ENCODE data around the gene EVI5L.

EVI5L gene

DNA sequence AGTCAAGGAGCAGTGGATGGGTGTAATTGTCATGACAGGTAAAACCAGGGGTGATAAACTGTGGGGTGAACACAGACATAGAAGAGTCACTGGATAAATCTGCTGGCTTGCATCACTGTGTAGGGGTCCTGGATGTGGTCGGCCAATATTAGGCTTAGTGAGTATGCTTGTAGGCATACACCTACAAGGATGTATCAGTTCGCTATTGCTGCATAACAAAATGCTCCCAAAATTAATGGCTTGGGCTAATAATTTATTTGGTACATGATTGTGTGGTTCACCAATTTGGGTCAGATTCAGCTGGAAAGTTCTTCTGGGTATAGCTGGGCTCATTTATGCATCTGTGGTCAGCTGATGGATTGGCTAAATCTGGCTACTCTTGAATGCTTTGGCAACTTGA, 11.2 kb upstream of the EVI5L start:
- DNase-seq = no peak

DNA sequence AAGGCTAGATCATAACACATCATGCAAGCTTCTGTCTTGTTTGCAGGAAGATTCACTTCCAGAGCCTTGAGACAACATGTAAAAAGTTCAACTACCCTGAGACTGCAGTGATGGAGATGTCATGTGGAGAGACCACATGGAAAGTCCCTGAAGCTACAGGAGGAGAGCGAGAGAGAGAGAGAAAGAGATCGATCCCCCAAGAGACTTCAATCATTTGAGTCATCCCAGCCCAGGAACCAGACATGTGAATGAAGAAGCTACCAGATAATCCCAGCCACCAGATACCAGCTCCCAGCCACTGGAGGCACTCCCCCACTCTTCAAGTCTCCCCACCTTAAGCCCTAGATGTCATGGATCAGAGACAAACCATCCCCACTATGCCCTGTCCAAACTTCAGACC, 10.7 kb upstream of the EVI5L start:
- no peak for DNase-seq

DNA sequence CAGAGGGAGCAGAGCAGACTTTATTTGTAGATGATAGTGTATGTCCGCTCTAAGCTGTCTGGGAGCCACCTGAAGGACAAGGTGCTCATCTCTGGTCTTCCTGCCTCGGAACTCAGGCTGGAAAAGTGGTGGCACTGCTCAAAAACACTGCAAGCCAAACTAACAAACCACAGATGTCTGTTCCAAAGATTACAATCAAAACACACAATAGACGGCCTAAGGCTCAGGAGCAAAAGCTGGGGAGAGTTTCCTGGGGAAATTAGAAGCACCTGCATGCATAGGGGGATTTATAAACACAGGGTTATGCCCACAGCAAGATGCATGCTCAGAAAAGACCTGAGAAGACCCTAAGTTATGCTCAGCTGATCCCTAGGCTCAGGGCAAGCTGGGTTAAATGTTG, 9.4 kb upstream of the EVI5L start:
- no peak for DNase-seq

DNA sequence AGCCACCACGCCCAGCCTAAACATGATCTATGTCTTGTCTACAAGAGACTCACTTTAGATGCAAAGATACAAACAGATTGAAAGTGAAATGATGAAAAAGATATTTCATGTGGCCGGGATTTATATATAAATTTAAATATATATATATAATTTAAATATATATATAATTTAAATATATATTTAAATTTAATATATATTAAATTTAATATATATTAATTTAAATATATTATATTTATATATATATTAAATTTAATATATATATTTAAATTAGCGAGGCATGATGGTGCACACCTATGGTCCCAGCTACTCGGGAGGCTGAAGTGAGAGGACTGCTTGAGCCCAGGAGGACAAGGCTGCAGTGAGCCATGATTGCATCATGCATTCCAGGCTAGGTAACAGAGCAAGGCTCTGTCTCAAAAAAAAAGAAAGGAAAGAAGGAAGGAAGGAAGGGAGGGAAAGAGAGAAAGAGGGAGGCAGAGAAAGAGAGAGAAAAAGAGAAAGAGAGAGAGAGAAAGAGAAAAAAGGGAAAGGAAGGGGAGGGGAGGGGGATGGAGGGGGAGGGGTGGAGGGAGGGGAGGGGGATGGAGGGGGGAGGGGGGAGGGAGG, 7.0 kb upstream of the EVI5L start:
- DNase-seq = no peak

DNA sequence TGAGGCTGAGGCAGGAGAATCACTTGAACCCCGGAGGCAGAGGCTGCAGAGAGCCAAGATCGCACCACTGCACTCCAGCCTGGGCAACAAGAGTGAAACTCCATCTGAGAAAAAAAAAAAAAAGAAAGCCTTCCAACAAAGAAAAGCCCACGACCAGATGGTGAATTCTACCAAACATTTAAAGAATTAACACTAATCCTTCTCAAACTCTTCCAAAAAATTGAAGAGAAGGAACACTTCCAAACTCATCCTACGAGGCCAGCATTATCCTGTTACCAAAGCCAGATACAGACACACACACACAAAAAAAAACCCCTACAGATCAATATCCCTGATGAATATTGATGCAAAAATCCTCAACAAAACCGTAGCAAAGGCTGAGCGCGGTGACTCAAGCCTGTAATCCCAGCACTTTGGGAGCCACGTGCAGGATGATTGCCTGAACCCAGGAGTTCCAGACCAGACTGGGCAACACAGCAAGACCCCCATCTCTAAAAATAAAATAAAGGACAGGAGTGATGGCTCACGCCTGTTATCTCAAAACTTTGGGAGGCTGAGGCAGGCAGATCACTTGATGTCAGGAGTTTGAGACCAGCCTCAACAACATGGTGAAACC, 6.2 kb upstream of the EVI5L start:
- DNase-seq = peak; percentile 62

DNA sequence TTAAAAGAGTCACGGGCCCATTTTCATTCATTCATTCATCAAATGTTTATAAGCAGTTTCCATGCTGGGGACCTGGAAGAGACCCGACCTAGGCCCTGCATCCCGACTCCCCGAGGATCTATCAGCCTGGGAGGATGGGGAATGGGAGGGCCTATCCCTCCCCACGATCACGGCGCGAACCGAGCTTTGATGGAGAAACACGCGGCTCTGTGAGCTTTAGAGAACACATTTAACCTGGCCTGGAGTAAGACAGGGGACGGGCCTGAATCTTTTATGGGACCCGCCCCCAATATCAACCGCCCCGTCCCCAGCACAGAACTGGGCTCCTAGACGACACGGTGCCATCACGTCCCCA, 875 bp upstream of the EVI5L start:
- peak; percentile 61 for DNase-seq

DNA sequence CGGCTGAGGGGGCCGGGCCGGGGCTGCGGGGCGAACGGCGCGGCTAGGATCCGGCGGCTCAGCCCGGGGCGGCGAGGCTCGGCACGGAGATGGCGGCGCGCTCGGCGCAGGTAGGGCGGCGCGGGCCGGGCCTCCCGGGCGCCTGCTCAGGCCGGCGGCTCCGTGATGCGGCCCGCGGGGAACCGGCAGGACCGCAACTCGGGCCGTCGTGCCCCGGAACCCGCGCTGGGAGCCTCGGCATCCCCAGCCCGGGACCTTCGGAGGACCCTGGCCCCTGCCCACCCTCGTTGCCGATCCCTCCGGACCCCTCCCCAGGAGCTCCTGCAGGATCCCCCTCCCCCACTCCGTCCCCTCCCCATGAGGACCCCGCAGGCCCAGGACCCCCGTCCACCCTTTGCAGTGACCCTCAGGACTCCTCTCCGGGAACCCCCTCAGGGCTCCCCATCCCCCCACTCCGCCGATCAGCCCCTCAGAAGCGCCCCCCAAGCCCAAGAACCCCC, 304 bp downstream of the EVI5L start:
- no peak for DNase-seq

DNA sequence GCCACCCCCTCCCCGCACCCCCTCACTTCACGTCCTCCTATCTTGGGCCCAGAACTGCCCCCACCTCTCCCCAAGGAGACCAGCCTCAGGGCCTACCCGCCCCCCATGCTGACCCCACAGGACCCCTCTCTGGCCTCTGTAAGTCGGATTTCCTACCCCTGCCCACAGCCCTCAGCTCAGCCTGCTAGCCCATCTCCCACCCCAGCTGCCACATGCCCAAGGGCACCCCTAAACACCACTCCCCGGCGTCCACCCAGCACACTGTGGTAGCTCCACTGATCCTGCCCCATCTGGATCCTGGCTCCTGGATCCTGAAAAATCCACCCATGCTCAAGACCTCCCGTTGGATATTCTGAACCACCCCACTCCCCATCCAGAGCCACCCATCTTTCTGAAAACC, 805 bp downstream of the EVI5L start:
- DNase-seq = no peak

DNA sequence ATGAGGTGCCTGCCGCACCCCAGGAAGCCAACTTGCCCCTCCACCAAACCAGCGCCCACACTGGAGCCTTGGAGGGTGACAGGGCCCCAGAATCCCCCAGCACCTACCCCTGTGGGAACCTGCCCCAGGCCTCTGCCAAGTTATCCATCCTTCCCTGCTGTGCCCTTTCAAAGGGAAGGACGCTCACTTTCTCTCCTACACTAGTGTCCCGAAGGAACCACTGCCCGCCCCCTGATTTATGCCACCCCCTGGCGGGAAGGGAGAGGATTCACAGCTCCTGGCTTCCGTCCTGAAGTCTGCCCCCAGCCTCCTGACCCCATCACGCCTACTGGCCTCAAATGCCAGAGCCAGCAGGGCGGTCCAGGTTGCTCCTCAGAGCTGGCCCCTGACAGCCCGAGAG, 1.4 kb downstream of the EVI5L start:
- DNase-seq = peak; percentile 79

DNA sequence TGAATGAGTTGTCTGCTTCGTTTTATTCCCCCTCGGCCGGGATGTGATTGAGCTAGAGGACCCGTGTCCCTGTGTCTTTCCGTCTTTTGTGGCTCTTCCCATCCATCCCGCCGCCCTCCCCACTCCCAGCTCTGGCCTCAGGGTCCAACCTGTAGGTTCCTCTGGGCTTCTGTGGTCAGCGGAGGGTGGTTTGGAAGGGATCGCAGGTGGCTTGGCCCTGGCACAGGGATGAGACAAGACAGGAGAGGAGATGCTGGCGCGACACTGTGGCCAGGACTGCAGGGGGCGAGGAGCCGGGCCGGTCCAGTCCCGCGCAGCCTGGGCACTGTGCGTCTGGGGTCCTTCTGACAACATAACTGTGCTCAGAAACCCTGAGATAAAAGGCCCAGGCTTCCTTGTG, 2.0 kb downstream of the EVI5L start:
- no peak for DNase-seq

DNA sequence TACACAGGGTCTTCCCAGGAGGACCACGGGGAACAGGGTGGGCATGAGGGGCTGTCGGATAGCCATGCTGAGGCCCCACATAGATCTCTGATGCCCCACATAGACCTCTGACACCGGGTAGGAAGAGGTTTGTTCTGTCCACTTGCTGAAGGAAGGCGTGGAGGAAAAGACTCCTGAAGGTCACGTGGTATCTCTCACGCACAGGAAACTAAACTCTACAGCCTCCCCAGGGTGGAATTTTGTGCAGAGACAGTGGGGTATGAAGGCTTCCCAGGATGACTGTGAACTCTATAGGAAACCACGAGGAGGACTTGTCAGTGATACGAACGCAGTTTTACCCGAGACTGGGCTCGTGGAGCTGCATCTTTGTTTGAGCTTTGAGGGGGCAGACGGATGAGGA, 2.8 kb downstream of the EVI5L start:
- DNase-seq = no peak

DNA sequence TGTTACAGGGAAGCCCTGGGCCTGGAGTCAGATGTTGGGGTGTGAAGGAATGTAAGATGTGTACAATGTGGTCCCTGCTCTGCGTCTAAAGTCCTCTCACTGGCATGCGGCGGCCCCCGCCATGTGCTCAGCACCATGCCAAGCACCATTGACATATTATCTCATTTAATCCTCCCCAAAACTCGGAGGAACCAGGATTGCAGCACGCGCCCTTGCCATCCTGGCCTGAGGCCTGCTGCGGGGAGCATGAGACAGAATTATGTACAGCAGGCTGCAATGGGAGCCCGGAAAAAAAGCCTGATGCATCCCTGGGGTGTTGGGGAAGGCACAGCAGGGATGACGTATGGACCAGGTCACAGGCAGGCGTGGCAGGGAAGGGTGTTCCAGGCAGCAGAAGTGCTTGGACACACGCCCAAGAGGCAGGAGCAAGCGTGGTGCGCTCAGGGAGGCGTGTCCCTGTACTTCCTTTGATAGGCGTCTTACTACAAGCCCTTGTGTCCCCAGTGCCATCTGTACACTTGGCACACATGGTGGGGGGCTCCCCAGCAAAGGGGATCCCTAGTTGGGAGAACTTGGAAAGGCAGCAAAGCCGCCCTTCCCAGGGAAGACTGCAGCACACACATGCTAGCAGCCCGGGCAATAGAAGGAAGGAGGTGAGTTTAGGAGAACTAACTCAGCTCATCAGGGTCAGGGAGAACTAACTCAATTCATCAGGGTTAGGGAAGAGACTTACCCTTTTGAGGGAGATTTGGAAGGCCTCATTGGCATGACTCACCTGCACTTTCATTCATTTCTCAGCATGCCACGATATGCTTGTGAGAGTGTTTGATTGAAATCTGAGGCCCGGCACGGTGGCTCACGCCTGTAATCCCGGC, 3.4 kb downstream of the EVI5L start:
- DNase-seq = no peak

DNA sequence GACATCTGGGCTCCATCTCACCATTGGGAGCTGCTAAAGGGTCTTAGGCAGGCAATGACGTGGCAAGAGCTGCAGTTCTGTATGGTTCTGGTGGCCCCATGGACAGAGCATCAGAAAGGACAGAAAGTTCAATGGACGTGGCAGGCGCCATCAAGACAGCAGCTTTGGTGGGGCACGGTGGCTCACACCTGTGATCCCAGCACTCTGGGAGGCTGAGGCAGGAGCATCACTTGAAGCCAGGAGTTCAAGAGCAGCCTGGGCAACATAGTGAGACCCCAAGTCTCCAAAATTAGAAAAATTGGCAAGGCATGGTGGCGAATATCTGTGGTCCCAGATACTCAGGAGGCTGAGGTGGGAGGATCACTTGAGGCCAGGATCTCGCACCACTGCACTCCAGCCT, 9.5 kb downstream of the EVI5L start:
- no peak for DNase-seq

DNA sequence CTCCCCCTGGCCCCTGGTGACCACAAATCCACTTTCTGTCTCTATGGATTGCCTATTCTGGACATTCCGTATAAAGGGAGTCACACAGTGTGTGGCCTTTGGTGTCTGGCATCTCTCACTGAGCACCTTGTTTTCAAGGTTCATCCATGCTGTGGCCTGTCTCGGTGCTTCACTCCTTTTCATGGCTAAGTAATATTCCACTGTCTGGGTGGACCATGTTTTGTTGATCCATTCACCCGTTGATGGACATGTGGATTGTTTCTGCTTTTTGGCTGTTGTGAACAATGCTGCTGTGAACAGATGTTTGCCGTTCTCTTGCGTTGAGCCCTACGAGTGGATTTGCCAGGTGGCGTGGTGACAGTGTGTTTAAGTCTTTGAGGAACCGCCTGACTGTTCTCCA, 10.6 kb downstream of the EVI5L start:
- DNase-seq = no peak

DNA sequence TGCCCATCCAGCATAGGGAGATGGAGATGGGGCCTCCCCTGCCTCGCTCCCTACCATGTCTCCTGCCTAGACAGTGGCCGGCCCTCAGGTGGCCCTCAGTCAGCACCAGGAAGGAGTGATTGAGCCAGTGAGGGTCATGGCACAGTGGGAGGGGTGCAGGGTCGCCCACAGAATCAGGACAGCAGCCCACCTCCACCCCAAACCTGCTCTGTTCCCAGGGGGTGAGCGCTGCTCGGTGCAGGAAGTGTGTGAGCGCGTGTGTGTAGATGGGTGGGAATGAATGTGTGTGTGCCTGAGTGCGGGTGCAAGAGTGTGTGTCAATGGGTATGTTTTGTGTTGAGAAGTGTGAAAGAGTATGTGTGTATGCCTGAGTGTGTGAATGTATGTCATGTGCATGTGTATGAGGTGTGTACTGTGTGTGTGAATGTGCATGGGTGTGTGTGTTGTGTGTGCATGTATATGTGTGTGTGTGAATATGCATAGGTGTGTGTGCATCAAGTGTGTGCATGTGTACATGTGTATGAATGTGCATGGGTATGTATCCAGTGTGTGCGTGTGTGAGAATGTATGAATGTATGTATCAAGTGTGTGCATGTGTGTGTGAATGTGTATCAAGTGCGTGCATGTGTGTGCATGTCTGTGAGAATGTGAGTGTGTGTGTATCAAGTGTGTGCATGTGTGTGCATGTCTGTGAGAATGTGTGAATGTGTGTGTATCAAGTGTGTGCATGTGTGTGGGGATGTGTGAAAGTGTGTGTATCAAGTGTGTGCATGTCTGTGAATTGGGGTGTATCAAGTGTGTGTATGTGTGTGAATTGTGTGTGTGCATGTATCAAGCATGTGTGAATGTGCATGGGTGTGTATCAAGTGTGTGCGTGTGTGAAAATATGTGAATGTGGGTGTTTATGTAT, 12.0 kb downstream of the EVI5L start:
- DNase-seq = no peak

DNA sequence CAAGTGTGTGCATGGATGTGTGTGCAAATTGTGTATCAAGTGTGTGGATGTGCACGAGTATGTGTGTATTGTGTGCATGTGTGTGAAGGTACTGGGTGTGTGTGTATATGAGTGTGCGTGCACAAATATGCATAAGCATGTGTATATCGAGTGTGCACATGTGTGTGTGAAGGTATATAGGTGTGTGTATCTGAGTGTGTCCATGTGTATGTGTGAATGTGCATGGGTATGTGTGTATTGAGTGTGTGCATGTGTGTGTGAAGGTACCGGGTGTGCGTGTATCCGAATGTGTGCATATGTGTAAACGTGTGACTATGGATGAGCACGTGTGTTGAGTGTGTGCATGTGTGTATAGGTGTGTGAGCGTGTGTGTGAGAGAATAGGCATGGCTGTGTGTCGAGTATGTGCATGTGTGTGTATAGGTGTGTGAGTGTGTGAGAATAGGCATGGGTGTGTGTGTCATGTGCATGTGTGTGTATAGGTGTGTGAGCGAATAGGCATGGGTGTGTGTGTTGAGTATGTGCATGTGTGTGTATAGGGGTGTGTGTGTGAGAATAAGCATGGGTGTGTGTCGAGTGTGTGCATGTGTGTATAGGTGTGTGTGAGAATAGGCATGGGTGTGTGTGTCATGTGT, 12.8 kb downstream of the EVI5L start:
- no peak for DNase-seq

DNA sequence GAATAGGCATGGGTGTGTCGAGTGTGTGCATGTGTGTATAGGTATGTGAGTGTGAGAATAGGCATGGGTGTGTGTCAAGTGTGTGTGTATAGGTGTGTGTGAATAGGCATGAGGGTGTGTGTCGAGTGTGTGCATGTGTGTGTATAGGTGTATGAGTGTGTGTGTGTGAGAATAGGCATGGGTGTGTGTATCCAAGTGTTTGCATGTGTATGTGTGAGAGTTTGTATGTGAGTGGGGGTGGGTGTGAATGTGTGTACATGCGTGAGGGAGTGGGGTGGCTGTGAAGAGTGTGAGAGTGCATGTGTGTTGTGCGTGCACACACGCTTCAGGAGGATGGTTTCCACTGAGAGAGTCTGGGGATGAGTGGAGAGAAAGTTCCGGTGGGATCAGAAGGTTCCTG, 13.5 kb downstream of the EVI5L start:
- no peak for DNase-seq

DNA sequence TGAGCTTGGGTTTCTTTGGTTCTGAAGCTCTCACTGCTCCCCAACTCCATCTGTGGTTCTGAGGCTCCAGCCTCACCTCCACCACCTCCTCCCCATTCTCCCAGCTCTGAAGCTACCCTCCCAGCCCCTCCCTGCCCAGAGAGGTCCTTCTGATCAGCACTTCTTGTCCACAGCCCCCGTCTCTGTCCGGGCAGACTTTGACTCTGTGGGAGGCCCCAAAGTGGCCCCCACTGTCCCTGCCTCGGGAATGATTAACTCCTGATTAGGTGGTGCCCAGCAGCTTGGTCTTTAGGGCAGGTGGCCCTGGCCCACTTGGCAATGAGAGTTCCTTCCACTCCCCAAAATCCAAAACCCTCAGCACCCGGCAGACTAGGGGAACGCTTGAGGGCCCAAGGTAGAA, 14.4 kb downstream of the EVI5L start:
- DNase-seq = no peak

DNA sequence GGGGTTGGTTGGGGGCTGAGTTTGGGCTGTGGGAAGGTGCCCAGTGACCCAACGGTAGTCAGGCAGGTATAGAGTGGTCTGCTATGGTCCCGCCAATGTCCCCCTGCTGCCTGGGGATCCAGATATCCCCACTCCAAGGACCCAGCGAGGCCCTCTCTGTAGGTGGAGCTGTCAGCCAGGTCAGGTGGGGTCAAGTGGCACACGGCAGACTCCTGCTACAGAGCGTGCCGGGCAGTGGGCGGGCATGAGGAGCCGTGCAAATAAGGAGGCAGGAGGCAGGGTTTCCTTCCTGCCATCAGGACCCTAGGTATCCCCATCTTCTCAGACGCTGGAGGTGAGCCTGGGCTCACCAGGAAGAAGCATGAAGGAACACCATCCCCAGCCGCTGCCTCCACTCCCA, 14.9 kb downstream of the EVI5L start:
- DNase-seq = no peak

DNA sequence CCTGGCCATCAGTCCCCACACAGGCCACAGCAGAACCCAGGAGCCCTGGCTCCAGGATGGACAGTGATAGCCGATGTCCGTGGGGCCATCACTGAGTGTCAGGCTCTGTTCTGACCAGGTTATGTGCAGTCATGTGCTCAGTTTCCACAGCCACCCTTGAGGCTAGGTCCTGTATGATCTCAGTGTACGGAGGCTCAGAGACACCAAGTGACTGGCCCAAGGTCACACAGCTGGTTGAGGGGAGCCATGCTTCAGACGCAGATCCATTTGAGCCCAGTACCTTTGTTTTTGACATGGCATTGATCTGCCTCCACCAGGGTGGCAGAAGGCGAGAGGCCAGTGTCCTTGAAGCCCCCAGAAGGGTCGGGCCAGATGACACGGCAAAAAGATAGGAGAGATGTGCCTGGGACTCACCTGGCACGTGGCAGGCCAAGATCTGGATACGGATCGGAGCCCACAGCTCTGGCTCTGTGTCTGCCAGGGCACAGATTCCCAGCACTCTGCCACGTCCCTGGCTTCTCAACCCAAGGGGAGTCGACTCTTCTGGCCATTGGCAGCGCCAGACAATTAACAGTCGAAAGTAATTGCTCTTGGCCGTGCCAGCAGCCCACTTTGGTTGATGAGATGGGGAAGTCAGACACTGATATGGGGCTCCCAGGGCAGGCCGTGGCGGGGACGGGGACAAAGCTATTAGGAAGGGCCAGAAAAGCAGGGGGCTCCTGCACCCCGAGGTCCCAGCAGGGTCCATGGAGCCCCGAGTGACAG, 15.6 kb downstream of the EVI5L start:
- no peak for DNase-seq

DNA sequence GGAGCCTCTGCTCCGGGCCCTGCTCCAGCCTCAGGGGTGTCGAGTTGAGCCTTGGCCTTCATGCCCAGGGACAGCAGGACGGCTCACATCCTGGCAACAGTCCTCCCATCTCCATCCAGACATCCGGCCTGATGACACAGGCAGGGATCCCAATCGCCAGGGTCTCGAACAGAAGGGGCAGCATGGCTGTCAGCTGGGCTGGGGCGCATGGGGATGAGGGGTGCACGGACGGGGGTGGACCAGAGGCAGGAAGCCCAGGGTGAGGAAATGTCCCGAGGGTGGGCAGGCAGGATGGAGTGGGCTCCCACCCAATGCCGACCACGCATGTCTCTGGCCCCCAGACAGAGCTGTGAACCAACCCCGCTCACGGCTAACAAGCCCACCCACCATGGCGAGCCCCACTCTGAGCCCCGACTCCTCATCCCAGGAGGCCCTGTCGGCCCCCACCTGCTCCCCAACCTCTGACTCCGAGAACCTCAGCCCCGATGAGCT, 16.2 kb downstream of the EVI5L start:
- DNase-seq = no peak

DNA sequence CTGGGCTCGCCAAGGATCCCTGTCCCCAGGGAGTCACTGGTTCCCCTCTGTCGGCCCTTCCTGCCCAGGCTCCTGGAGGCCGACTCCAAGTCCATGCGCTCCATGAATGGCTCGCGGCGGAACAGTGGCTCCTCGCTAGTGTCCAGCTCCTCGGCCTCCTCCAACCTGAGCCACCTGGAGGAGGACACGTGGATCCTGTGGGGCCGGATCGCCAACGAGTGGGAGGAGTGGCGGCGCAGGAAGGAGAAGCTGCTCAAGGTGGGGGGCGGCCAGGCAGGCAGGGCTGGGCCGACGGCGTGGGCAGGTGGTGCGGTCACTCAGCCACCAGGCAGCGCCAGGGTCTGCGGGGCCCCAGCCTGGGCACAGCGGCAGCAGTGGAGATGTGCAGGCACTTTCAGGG, 17.6 kb downstream of the EVI5L start:
- DNase-seq = no peak
